SK-N-SH (cell line): Measurements from ENCODE around the gene SPON1. TPM values are rescaled to one million over a fixed set of nuclear protein-coding genes. Genes with fewer than 3 reads are reported as not detected.

ENCODE experiments used
- CTCF ChIA-PET: fragments of 300-600, 350-600 bp; formaldehyde crosslinking; extraction: SDS; loops from one replicate; lab custom pipeline; 2021; lab: Yijun Ruan, JAX
- POLR2A ChIA-PET: fragments of 350-600 bp; sonication (Branson Sonifier 250); formaldehyde crosslinking; extraction: SDS; loops from one replicate; lab custom pipeline; 2020; ENCODE audit warnings: antibody characterized with exemption, inconsistent platforms; lab: Yijun Ruan, JAX
- DNase-seq: peaks from one replicate; pipeline ENCODE4 v3.0.0; 2012
- H2AFZ ChIP-seq: fragments of 200-600 bp; sonication (generic); 2 replicates; pipeline ENCODE4 v1.8.1; 2016; ENCODE audit warnings: antibody characterized with exemption, mild to moderate bottlenecking, low read depth
- H3F3A ChIP-seq: fragments of 200-600 bp; sonication (generic); replicated peaks from 2 replicates; pipeline ENCODE3; 2016; ENCODE audit warnings: antibody characterized with exemption, mild to moderate bottlenecking; ENCODE audit not compliant: insufficient read depth
- H3K27ac ChIP-seq, 2 experiments: fragments of 200-500 bp in 1 of 2; fragments of 200-600 bp in 1 of 2; sonication (Bioruptor generic) in 1 of 2; sonication (generic), shearing (Covaris generic) in 1 of 2; 2 replicates each; pipeline versions ENCODE4 v1.5.1 to v1.6.1; 2014 to 2016; ENCODE audit warnings: low read depth in 2 of 2, inconsistent platforms in 1 of 2, low read length in 1 of 2, mild to moderate bottlenecking in 1 of 2, mixed read lengths in 1 of 2
- H3K27me3 ChIP-seq: fragments of 200-600 bp; sonication (generic), shearing (Covaris generic); 2 replicates; pipeline ENCODE4 v1.6.1; 2016; ENCODE audit warnings: mixed run types; ENCODE audit not compliant: insufficient read depth
- H3K36me3 ChIP-seq, 2 experiments: fragments of 200-500 bp in 1 of 2; fragments of 200-600 bp in 1 of 2; sonication (Bioruptor generic) in 1 of 2; sonication (generic) in 1 of 2; replicated peaks in 1 of 2; 2 replicates each; pipeline versions ENCODE3 to v1.5.1; 2014 to 2016; ENCODE audit warnings: low read length in 1 of 2, mild to moderate bottlenecking in 1 of 2; ENCODE audit not compliant: insufficient read depth in 2 of 2, control insufficient read depth in 1 of 2
- H3K4me1 ChIP-seq, 2 experiments: fragments of 200-500 bp in 1 of 2; fragments of 200-600 bp in 1 of 2; sonication (Bioruptor generic) in 1 of 2; sonication (generic), shearing (Covaris generic) in 1 of 2; 2 replicates each; pipeline versions ENCODE4 v1.5.1 to v1.6.1; 2014 to 2016; ENCODE audit warnings: low read depth in 1 of 2, low read length in 1 of 2, mixed run types in 1 of 2; ENCODE audit not compliant: insufficient read depth in 2 of 2, control insufficient read depth in 1 of 2
- H3K4me2 ChIP-seq: fragments of 200-600 bp; sonication (generic), shearing (Covaris generic); 2 replicates; pipeline ENCODE4 v1.6.1; 2017; ENCODE audit warnings: mixed run types
- H3K4me3 ChIP-seq, 2 experiments: fragments of 200-500 bp in 1 of 2; fragments of 200-600 bp in 1 of 2; sonication (Bioruptor generic) in 1 of 2; sonication (generic), shearing (Covaris generic) in 1 of 2; 2 replicates each; pipeline versions ENCODE4 v1.5.1 to v1.8.1; 2014 to 2016; ENCODE audit warnings: low read depth in 2 of 2, inconsistent platforms in 1 of 2, low read length in 1 of 2, mild to moderate bottlenecking in 1 of 2, mixed read lengths in 1 of 2, moderate library complexity in 1 of 2
- H3K79me2 ChIP-seq: fragments of 200-600 bp; sonication (generic); 2 replicates; pipeline ENCODE4 v1.8.1; 2017; ENCODE audit warnings: mild to moderate bottlenecking; ENCODE audit not compliant: insufficient read depth
- H3K9ac ChIP-seq: fragments of 200-600 bp; sonication (generic); 2 replicates; pipeline ENCODE4 v1.6.1; 2017; ENCODE audit warnings: mixed run types
- H3K9me2 ChIP-seq: fragments of 200-600 bp; sonication (generic); 2 replicates; pipeline ENCODE4 v1.6.1; 2017; ENCODE audit warnings: mixed run types
- H3K9me3 ChIP-seq: fragments of 200-600 bp; sonication (generic); 2 replicates; pipeline ENCODE4 v1.6.1; 2017; ENCODE audit warnings: mixed run types, mild to moderate bottlenecking, moderate library complexity
- H4K20me1 ChIP-seq: fragments of 200-600 bp; sonication (generic); 2 replicates; pipeline ENCODE4 v1.6.1; 2017; ENCODE audit warnings: mild to moderate bottlenecking, mixed run types; ENCODE audit not compliant: insufficient read depth
- CTCF ChIP-seq: fragments of 200-600 bp; sonication (generic); IDR thresholded peaks from 2 replicates; pipeline ENCODE4 v1.6.1; 2017; ENCODE audit warnings: antibody characterized with exemption, mild to moderate bottlenecking, moderate library complexity
- EZH2phosphoT487 ChIP-seq: fragments of 200-600 bp; sonication (generic); IDR thresholded peaks from 2 replicates; pipeline ENCODE4 v1.6.1; 2017; ENCODE audit warnings: low read depth, mixed run types, mild to moderate bottlenecking, antibody characterized with exemption, moderate library complexity, borderline replicate concordance
- FOSL2 ChIP-seq: IDR thresholded peaks from 2 replicates; pipeline ENCODE4 v1.4.0; 2012; ENCODE audit warnings: low read depth, mild to moderate bottlenecking, moderate library complexity, borderline replicate concordance
- GABPA ChIP-seq: IDR thresholded peaks from 2 replicates; pipeline ENCODE4 v1.4.0; 2012; ENCODE audit warnings: low read depth, mild to moderate bottlenecking
- GATA2 ChIP-seq: sonication (generic); formaldehyde crosslinking; IDR thresholded peaks from 2 replicates; pipeline ENCODE4 v1.5.0; 2020; ENCODE audit warnings: mild to moderate bottlenecking, missing genetic modification reagents
- MEF2A ChIP-seq: IDR thresholded peaks from 2 replicates; pipeline ENCODE4 v1.4.0; 2012; ENCODE audit warnings: low read depth, borderline replicate concordance
- MXI1 ChIP-seq: IDR thresholded peaks from 2 replicates; pipeline ENCODE4 v1.6.1; 2012; ENCODE audit warnings: mild to moderate bottlenecking, low read depth, low read length, improper control_type of control experiment
- NRF1 ChIP-seq: IDR thresholded peaks from 2 replicates; pipeline ENCODE4 v1.6.1; 2012; ENCODE audit warnings: low read depth, mild to moderate bottlenecking, low read length
- POLR2AphosphoS5 ChIP-seq: IDR thresholded peaks from 2 replicates; pipeline ENCODE4 v1.6.1; 2012; ENCODE audit warnings: low read depth, low read length
- RAD21 ChIP-seq: IDR thresholded peaks from 2 replicates; pipeline ENCODE4 v1.6.1; 2012; ENCODE audit warnings: mild to moderate bottlenecking, low read length
- RFX5 ChIP-seq: IDR thresholded peaks from 2 replicates; pipeline ENCODE4 v1.6.1; 2012; ENCODE audit warnings: mild to moderate bottlenecking, improper control_type of control experiment, low read length
- YY1 ChIP-seq: IDR thresholded peaks from 2 replicates; pipeline ENCODE4 v1.4.0; 2012; ENCODE audit warnings: low read depth, mild to moderate bottlenecking
- ZBTB33 ChIP-seq: IDR thresholded peaks from 2 replicates; pipeline ENCODE4 v1.4.0; 2012; ENCODE audit warnings: low read depth, borderline replicate concordance
- WGBS: methylation state at CpG from one replicate; pipeline ENCODE4 v1.1.6; 2017; ENCODE audit warnings: low lambda C conversion rate; 5-methylcytosine and 5-hydroxymethylcytosine counted together
- polyA plus RNA-seq, 3 experiments: library from polyadenylated mRNA; depleted of rRNA; stranded (reverse); fragments of >200 nt; gene quantifications; 2 replicates each; pipeline ENCODE4 v1.2.3, GENCODE V29; 2012

The SPON1 gene
- polyA plus RNA-seq, 1 of the 3 experiments (the other 2 are of a cell fraction): not detected

- H3K4me3 ChIP-seq: no peak overlapping the region; a peak in 1 of 4 replicates
- H2AFZ ChIP-seq: no peak overlapping the region
- no peaks in the 10 kb centered on the region for H3F3A ChIP-seq
- peaks cover 0 to 19% of the 10 kb centered on the region in 2 experiments; a peak in 1 of 4 replicates for H3K4me1 ChIP-seq
- H3K9me2 ChIP-seq: no peaks in the 10 kb centered on the region
- H3K27ac ChIP-seq: no peak overlapping the region
- H3K36me3 ChIP-seq: no peaks in the 10 kb centered on the region
- no peaks in the 10 kb centered on the region for H3K27me3 ChIP-seq
- H3K4me2 ChIP-seq: no peak overlapping the region
- peaks cover 95% of the 10 kb centered on the region for H4K20me1 ChIP-seq
- 53% methylated on average over 5 of the region's 5 CpGs for WGBS
- POLR2A ChIA-PET: no interaction called here
- no peak overlapping the region for H3K9ac ChIP-seq
- DNase-seq: peak; percentile 32
- TF ChIP-seq ZBTB33: no peak
- TF ChIP-seq FOSL2: no peak
- no peak for TF ChIP-seq POLR2AphosphoS5
- TF ChIP-seq CTCF: peak; percentile 71
- TF ChIP-seq NRF1: no peak
- TF ChIP-seq GATA2 (CRISPR knock-in tag): no peak
- TF ChIP-seq RAD21: peak; percentile 52
- TF ChIP-seq MEF2A: no peak
- TF ChIP-seq RFX5: no peak
- H3K9me3 ChIP-seq: no peaks in the 10 kb centered on the region
- peaks cover 100% of the 10 kb centered on the region for H3K79me2 ChIP-seq
- CTCF ChIA-PET: interaction anchor here (0.5 to 1.8 kb wide), 27 partner anchors 8 to 535 kb away, joined by 3 to 11 read pairs (median 3); no protein-coding TSS in a partner anchor
Measured at GRCh38 chr11:14308114-14308896, 345.8 kb downstream of the SPON1 start.

- Histone ChIP-seq H3K4me1 (peaks cover 0 to 22% of the 10 kb centered on the region in 2 experiments; a peak in 2 of 4 replicates), H4K20me1 (peaks cover 95% of the 10 kb centered on the region), H3K27ac (no peak overlapping the region), H3K27me3 (no peaks in the 10 kb centered on the region), H3K4me3 (no peak overlapping the region), H3K9ac (no peak overlapping the region), H3K9me3 (no peaks in the 10 kb centered on the region), H3K4me2 (no peak overlapping the region), H3K9me2 (no peaks in the 10 kb centered on the region), H2AFZ (no peak overlapping the region), H3F3A (no peaks in the 10 kb centered on the region), H3K36me3 (no peaks in the 10 kb centered on the region), H3K79me2 (peaks cover 100% of the 10 kb centered on the region)
- DNase-seq: no peak
- CTCF ChIA-PET: interaction anchor here (0.7 to 1.8 kb wide), 21 partner anchors 8 to 536 kb away, joined by 3 to 11 read pairs (median 4); no protein-coding TSS in a partner anchor
- POLR2A ChIA-PET: no interaction called here
- WGBS: 96% methylated on average over 1 of the region's 1 CpG
- no peak for TF ChIP-seq MXI1
- no peak for TF ChIP-seq GABPA
- no peak for TF ChIP-seq YY1
- no peak for TF ChIP-seq ZBTB33
- no peak for TF ChIP-seq CTCF
- TF ChIP-seq FOSL2: no peak
- TF ChIP-seq EZH2phosphoT487: no peak
- no peak for TF ChIP-seq GATA2 (CRISPR knock-in tag)
Measured at GRCh38 chr11:14308897-14309387, 346.4 kb downstream of the SPON1 start.
